Stimulated activated CD8-positive, alpha-beta memory T cell treated with anti-CD3 and anti-CD28 coated beads, Interleukin-2, amount 100 ng/mL, for 48 hours (primary cell): ENCODE results near the gene HTRA1.

Experiments used
- DNase-seq, 2 donors: peaks; one replicate each; pipeline ENCODE4 v3.0.0-alpha.2; 2020; ENCODE audit warnings: low read depth in 2 of 2

The HTRA1 gene

GRCh38 chr10:122473116-122473515 is 11.8 kb downstream of the HTRA1 start:
- no peak for DNase-seq

DNA sequence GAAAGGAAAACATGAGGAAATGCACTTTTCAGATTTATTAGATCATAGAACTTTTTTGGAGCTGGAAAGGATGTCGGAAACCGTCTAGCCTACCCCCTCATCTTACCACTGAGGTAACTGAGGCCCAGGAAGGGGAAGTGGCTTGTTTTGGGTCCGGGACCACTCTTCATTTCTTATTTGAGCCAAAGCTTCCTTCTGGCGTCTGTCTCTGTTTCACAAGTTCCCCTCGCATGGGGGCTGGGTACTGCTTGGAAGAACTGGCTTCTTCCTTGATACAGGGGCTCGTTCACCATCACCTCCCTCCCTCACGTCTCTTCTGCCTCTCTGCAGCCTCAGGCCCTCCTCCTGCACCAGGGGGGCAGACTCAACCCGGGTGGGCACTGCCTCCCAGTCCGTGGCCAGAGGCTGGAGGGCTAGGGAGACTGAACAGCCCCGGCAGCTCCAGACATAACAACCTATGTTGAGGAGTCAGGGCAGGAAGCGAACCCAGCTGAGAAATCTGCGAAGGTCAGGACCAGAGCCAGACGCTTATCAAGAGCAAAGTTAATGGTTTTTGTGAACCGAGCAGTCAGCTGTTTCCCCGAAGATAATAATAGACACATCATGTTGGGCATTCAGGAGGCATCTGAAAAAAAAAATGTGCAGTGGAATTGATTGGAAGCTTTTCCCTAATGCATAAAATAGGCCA is 12.9 kb downstream of the HTRA1 start:
- DNase-seq: no peak

GRCh38 chr10:122475100-122475499 is 13.7 kb downstream of the HTRA1 start:
- no peak for DNase-seq

DNA sequence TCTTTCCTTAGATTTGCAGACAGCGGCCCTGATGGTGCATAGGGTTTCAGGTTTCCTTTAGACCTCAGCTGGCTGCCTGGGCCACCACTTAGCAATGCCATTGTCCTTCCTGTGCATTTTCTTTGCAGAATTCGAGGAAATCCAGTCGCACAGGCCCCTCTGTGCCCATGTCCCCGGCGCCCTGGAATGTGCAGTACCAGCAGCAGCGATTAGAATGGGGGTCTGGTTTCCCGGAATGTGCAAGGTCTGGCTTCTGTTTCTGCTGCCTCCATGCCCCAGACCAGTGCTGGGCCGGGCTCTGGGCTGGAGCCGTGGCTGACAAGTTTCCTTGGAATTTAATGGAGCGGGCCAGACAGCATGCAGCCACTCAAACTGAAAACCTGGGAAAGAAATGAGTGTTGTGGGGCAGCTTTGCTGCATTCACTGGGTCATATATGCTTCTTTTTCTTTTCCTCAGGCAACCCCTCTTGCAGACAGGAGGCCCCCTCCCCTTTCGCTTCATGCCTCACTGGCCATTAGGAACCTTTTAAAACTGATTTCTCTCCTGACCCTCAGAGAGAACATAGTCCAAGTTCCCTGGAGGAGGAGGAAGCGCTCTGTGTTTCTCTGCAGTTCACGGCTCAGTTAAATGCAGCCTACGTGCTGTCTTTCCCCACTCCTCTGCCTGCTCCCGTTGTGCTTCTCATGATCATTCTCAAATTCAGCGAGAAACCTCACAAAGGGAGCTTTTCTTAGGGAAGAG is 14.4 kb downstream of the HTRA1 start:
- no peak for DNase-seq

DNA sequence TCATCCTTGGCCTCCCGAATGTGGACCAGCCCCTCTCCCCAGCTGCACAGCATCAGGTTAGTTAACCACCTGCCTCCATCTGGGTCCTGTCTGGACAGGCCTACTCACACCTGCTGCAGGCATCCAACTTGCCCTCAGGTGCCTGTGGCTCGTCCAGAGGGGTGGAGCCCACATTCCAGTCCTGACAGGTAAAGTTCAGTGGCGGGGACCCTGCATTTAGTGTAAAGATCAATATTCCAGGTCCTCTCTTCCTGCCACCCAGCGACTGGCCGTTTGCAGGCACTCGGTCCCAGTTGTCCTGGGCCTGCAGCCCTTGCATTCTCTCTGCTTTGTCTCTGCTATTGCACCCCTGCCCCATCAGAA is 15.0 kb downstream of the HTRA1 start:
- DNase-seq: no peak

- no peak for DNase-seq
These were observed 16.1 kb downstream of the HTRA1 start for GRCh38 chr10:122477436-122477835.

- DNase-seq: no peak
These were observed 17.6 kb downstream of the HTRA1 start for GRCh38 chr10:122478971-122479370.

DNA sequence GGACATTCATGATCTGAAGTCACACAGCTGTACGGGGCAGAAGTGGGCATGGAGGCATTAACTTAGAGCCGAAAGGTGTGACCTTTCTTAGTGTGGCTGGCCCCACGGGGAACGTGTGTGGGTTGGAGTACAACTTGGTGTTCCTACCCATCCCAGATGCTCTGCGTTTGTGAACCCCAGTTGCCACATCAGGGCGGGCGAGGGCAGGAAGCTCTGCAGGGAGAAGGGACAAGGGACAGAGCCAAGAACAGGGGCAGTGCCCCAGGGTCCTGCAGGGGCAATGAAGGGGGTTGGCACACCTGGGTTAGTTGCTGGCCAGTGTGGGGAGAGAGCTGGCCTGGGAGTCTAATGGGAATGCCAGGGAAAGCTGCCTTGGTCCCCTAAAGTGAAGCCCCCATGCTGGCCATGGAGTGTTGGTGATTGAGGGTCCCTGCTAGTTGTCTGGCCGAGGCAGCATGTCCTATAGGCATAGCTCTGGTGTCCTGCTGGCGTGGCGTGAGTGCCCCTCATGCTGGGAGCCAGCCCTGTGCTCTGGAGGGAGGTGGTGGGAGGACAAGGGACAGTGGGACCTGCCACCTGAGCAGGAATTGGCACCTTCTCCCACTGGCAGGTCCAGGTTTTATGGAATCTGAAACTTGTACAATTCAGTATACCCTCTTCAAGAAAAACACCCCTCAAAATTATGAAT is 18.9 kb downstream of the HTRA1 start:
- DNase-seq: no peak

DNA sequence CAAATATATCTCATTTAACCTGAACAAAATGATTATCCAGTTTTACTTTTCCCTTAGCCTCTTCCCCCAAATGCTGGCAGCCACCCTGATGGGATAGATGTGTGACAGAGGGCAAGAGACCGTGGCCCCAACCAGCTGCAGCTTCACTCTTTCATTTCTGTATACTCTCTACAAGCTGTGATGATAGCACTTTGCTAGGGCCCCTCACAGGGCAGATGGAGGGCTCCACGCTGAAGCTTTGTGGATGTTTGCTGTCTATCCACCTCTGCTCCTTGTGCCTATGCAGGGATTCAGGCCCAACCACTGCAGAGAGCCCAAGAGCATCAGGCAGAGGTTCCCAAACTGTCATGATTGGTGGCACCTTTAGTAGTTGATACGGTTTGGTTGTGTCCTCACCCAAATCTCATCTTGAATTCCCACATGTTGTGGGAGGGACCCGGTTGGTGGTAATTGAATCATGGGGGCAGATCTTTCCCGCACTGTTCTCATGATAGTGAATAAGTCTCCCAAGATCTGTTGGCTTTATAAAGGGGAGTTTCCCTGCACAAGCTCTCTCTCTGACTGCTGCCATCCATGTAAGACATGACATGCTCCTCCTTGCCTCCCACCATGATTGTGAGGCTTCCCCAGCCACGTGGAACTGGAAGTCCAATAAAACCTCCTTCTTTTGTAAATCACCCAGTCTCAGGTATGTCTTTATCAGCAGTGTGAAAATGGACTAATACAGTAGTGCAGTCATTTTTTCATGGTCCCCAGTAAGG is 20.1 kb downstream of the HTRA1 start:
- no peak for DNase-seq

DNA sequence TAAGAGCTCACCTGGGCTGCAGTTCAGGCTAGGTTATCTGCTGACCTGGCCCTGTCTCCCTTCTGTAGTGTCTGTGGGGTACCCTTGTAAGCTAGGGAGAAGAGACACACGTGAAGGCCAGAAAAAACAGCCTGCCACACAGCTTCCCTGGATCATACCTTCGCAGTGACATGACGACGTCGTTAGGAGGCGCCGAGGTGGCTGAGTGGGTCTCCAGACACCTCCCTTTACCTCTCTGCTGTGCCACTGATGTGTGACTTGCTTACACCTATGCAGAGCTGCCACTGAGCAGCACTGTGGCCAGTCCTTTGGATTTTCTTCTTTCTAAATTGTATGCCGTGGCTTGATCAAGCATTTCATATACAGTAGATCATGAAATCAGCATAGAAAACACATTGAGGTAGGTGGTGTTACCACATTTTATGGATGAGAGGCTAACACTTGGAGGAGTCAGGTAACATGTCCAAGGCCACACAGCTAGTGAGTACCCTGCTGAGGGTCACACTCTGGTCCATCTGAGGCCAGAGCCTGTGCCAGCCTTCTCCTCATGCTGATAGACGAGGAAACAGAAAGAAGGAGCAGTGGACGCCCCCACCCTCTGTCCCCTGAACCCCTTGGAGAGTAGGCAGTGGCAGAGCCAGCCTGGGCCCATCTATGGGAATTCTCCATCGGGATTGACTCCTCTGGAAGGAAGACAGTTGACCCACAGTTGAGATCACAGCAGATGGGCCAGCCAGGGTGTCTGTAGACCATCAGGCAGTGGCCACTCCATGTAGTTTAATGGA is 23.1 kb downstream of the HTRA1 start:
- DNase-seq: no peak

- no peak for DNase-seq
These were observed 24.3 kb downstream of the HTRA1 start for GRCh38 chr10:122485670-122486069.

- DNase-seq: no peak
These were observed 25.2 kb downstream of the HTRA1 start for GRCh38 chr10:122486406-122487080.

- no peak for DNase-seq
These were observed 25.9 kb downstream of the HTRA1 start for GRCh38 chr10:122487174-122487765.

DNA sequence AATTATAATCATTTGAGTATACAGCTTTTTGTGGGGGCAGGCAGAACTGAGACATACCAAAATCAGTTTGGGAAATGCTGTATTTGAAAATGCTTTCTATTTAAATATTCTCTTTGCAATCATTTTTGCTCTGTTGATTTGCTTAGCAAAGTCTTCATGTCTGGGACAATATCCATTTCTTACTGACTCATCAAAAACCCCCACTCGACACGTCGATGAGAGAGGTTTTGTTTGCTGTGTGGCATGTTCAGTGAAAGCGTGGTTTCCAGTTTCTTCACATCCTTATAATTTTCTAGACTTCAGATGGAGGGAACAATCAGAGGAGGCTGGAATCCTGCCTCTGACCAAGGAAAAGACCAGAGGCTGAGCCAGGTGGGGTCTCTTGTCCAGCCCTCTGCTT is 28.9 kb downstream of the HTRA1 start:
- DNase-seq: no peak

DNA sequence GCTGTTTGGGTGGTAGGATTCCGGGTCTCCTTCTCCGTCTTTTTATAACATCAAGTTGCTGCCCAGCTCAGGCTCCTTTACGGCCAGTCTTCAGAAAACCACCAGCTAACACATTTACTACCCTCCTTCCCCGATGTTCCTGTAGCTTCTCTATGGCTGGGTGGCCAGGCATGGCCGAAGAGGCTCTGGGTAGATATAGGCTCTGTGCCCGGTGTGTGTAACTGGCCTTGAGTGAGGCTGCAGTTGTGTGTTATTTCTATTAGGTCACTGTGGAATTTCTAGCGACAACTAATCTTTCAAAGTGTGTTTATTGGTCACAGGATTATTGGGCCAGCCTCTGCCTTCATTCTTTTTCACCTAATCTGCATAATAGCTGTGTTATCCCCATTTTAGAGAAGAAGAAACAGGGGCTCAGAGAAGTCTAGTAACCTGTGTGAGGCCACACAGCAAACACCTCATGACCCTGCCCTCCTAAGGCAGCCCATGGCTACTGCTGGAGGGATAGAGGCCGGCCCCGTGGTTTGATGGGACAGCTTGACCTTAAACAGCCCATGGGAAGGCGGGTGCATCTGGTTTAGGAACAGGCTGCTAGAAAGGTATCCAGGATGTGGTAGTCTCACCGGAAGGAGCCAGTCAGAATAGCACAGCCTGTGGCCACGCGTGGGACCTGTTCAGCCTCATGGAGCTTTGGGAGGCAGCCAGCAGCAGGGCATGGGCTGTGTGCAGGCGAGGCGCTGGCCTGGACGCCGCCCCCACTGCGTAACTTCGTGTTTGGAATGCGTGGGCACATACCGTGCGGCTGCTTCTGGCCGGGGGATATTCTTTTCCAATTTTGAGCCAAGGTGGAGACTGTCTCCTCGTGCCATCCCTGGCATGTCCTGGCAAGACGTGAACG is 29.7 kb downstream of the HTRA1 start:
- DNase-seq: peak; percentile 18 to 23

DNA sequence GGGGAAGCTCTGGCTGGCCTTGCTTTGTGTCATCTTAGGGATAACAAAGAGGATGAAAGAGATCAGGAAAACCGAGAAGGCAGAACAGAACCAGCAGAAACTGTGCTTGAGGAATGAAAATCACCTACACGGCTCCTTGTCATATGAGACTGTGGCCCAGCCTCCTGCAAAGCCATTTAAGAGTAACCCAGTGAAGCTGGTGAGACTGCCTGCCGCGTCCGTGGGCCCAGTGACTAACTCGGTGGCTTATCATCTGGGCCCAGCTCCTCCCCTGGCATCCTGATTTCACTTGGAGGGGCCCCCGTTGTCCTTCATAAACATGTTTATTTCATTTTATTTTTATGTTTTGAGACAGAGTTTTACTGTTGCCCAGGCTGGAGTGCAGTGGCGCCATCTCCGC is 30.7 kb downstream of the HTRA1 start:
- no peak for DNase-seq

- no peak for DNase-seq
These were observed 31.7 kb downstream of the HTRA1 start for GRCh38 chr10:122492999-122493481.

- DNase-seq: no peak
These were observed 32.4 kb downstream of the HTRA1 start for GRCh38 chr10:122493761-122494160.

DNA sequence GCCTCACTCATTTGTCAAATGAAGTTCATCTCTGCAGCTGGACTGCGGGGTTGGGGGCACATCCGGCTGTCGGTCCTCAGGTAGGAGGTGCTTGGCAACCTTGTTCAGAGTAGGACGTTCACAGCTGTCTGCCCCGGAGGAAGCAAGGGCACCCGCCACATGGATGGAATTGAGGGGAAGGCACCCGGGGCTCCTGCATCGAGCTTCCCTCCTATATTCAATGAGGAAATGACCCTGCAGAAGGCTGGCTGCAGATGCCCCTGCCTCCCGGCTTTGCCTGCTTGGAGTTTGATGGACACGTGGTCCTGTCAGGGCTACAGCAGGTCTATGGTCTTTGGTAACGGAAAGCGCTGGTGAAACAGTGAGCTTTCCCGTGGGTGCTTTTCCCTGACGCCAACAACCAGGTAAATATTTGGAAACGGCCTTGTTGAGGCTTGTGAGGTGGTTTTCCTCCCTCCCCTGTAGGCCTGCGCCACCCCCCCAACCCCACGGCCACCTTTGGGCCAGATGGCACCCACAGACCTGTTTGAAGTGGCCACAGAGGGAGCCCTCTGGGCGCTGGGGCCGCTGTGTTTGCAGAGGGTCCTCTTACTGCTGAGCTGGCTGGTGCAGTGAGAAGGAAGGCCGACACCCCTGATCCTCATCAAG is 32.9 kb downstream of the HTRA1 start:
- DNase-seq: no peak
